HCT116 (cell line): ENCODE results near the gene SPCS2. TPM values are rescaled to one million over a fixed set of nuclear protein-coding genes. Genes with fewer than 3 reads are reported as not detected.

Experiments
- ATAC-seq: fragments of 200-7000 bp; cut with Tn5 transposase; 2 replicates; pipeline ENCODE4 v1.9.1; 2020; ENCODE audit warnings: mild to moderate bottlenecking, moderate library complexity
- BruUV-seq: library from RNA; stranded (reverse); fragments of 400-500 nt; replicated peaks from 2 replicates; lab custom pipeline; 2021; lab: Mats Ljungman, UMichigan
- CTCF ChIA-PET: fragments of 300-600 bp; sonication (Branson Sonifier 250); formaldehyde crosslinking; loops from one replicate; lab custom pipeline; 2021; ENCODE audit warnings: antibody characterized with exemption; lab: Charles Lee
- POLR2A ChIA-PET: fragments of 300-600, 350-600 bp; sonication (Branson Sonifier 250); formaldehyde crosslinking; loops from one replicate; lab custom pipeline; 2021; ENCODE audit warnings: antibody characterized with exemption; lab: Charles Lee
- RAD21 ChIA-PET, 2 experiments: fragments of 300-600 bp; sonication (Branson Sonifier 250); formaldehyde crosslinking; loops; one replicate each; lab custom pipeline; 2023; ENCODE audit warnings: low total read pairs in 2 of 2; ENCODE audit not compliant: uncharacterized antibody in 2 of 2, unreplicated experiment in 2 of 2, low non-redundant PET in 1 of 2; lab: Charles Lee
- DNase-seq: peaks from one replicate; pipeline ENCODE4 v3.0.0-alpha.2; 2010; ENCODE audit warnings: low read depth, low spot score
- H2AFZ ChIP-seq: fragments of 200-600 bp; shearing (Covaris generic), sonication (generic); 2 replicates; pipeline ENCODE4 v1.6.1; 2017; ENCODE audit warnings: low read depth, mixed run types, mixed read lengths, antibody characterized with exemption, low read length; ENCODE audit not compliant: poor library complexity, severe bottlenecking
- H3K27ac ChIP-seq: 2 replicates; pipeline ENCODE4 v1.5.1; 2012; ENCODE audit warnings: low read depth, low read length
- H3K27me3 ChIP-seq: fragments of 200-600 bp; sonication (generic); 2 replicates; pipeline ENCODE4 v1.6.1; 2016; ENCODE audit warnings: mixed run types, low read length, mixed read lengths; ENCODE audit not compliant: insufficient read depth
- H3K36me3 ChIP-seq, 2 experiments: fragments of 200-500 bp in 1 of 2; fragments of 200-600 bp in 1 of 2; sonication (Bioruptor generic) in 1 of 2; sonication (generic) in 1 of 2; 2 replicates each; pipeline versions ENCODE4 v1.5.1 to v1.6.1; 2014 to 2016; ENCODE audit warnings: low read length in 2 of 2, inconsistent platforms in 1 of 2, mixed read lengths in 1 of 2, mixed run types in 1 of 2; ENCODE audit not compliant: insufficient read depth in 2 of 2, control insufficient read depth in 1 of 2
- H3K4me1 ChIP-seq, 2 experiments: fragments of 200-600 bp in 1 of 2; sonication (generic) in 1 of 2; 2 replicates each; pipeline versions ENCODE4 v1.5.1 to v1.6.1; 2012 to 2017; ENCODE audit warnings: low read length in 2 of 2, inconsistent platforms in 1 of 2, mild to moderate bottlenecking in 1 of 2, mixed read lengths in 1 of 2, mixed run types in 1 of 2, moderate library complexity in 1 of 2; ENCODE audit not compliant: insufficient read depth in 2 of 2, control insufficient read depth in 1 of 2
- H3K4me2 ChIP-seq: fragments of 200-600 bp; sonication (generic); 2 replicates; pipeline ENCODE4 v1.6.1; 2017; ENCODE audit warnings: mixed run types, low read length, mixed read lengths
- H3K4me3 ChIP-seq, 2 experiments: fragments of 200-600 bp in 1 of 2; sonication (generic) in 1 of 2; replicated peaks in 1 of 2; 2 replicates each; pipeline ENCODE4 v1.5.1; 2011 to 2016; ENCODE audit warnings: low read length in 2 of 2, control low read depth in 1 of 2, low read depth in 1 of 2, mild to moderate bottlenecking in 1 of 2, mixed read lengths in 1 of 2, mixed run types in 1 of 2
- H3K79me2 ChIP-seq: fragments of 200-600 bp; sonication (generic); 2 replicates; pipeline ENCODE4 v1.6.1; 2017; ENCODE audit warnings: mild to moderate bottlenecking, mixed run types, low read length, moderate library complexity, mixed read lengths; ENCODE audit not compliant: insufficient read depth
- H3K9ac ChIP-seq: fragments of 200-600 bp; sonication (generic); 2 replicates; pipeline ENCODE4 v1.6.1; 2016; ENCODE audit warnings: low read length, mixed read lengths
- H3K9me2 ChIP-seq: fragments of 200-600 bp; sonication (generic), shearing (Covaris generic); 2 replicates; pipeline ENCODE4 v1.6.1; 2017; ENCODE audit warnings: mixed run types, mild to moderate bottlenecking, moderate library complexity; ENCODE audit not compliant: insufficient read depth
- H3K9me3 ChIP-seq, 2 experiments: fragments of 200-500 bp in 1 of 2; fragments of 200-600 bp in 1 of 2; sonication (Bioruptor generic) in 1 of 2; sonication (generic) in 1 of 2; 2 replicates each; pipeline ENCODE4 v1.6.1; 2014 to 2017; ENCODE audit warnings: low read length in 2 of 2, mixed read lengths in 2 of 2, inconsistent platforms in 1 of 2, low read depth in 1 of 2, mild to moderate bottlenecking in 1 of 2, mixed run types in 1 of 2, moderate library complexity in 1 of 2; ENCODE audit not compliant: control insufficient read depth in 1 of 2, insufficient read depth in 1 of 2
- H4K20me1 ChIP-seq: fragments of 200-600 bp; sonication (generic), shearing (Covaris generic); 2 replicates; pipeline ENCODE4 v1.6.1; 2017; ENCODE audit warnings: mixed run types, mild to moderate bottlenecking, moderate library complexity; ENCODE audit not compliant: insufficient read depth
- CBX3 ChIP-seq: IDR thresholded peaks from 2 replicates; pipeline ENCODE4 v1.6.1; 2012; ENCODE audit warnings: low read depth
- EGR1 ChIP-seq: IDR thresholded peaks from 2 replicates; pipeline ENCODE4 v1.6.1; 2012; ENCODE audit warnings: low read depth
- ELF1 ChIP-seq: IDR thresholded peaks from 2 replicates; pipeline ENCODE4 v1.6.1; 2012; ENCODE audit warnings: low read depth, borderline replicate concordance
- EZH2 ChIP-seq: fragments of 200-600 bp; sonication (generic); IDR thresholded peaks from 2 replicates; pipeline ENCODE4 v1.6.1; 2017; ENCODE audit warnings: antibody characterized with exemption, mixed run types
- FOSL1 ChIP-seq: IDR thresholded peaks from 2 replicates; pipeline ENCODE4 v1.6.1; 2012; ENCODE audit warnings: low read depth
- RAD21 ChIP-seq: IDR thresholded peaks from 2 replicates; pipeline ENCODE4 v1.6.1; 2012; ENCODE audit warnings: low read depth, mild to moderate bottlenecking
- ZFX ChIP-seq: fragments of 450-650 bp; IDR thresholded peaks from 2 replicates; pipeline ENCODE4 v1.6.1; 2017
- intact Hi-C: fragments of 100-400 bp; cut with micrococcal nuclease; formaldehyde crosslinking; loops from 2 replicates; pipeline ENCODE4 v1.10.0; 2022
- total RNA-seq: library from RNA; stranded (reverse); gene quantifications from one replicate; pipeline ENCODE4 v1.2.1, GENCODE V29; 2021; ENCODE audit not compliant: unreplicated experiment
- TF ChIP-seq, protein P1 (sequence below): IDR thresholded peaks from 2 replicates; pipeline ENCODE4 v1.6.1; 2012; ENCODE audit warnings: low read depth
- TF ChIP-seq, protein P2 (sequence below): IDR thresholded peaks from 2 replicates; pipeline ENCODE4 v1.6.1; 2012

Gene SPCS2
- total RNA-seq, 1 experiment from 2014 or later: 133 TPM

DNA sequence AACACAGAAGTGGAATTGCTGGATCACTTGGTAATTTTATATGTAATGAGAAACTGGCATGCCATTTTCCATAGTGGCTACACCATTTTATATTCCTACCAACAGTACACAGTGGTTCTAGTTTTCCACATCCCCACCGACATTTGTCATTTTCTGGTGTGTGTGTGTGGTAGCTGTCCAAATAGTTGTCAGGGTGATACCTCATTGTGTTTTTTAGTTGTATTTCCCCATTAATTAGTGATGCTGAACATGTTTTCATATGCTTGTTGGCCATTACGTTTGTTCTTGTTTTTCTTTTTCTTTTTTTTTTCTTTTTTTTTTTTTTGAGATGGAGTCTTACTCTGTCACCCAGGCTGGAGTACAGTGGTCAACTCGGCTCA, 51.9 kb downstream of the SPCS2 start:
- Histone ChIP-seq H3K9me2 (no peaks in the 10 kb centered on the region), H3K4me1 (no peaks in the 10 kb centered on the region), H3K36me3 (peaks cover 7% of the 10 kb centered on the region in 2 experiments; a peak in 2 of 4 replicates), H3K9ac (no peak overlapping the region), H3K27ac (no peak overlapping the region), H3K79me2 (no peaks in the 10 kb centered on the region), H3K9me3 (no peaks in the 10 kb centered on the region), H2AFZ (no peak overlapping the region), H3K4me2 (no peak overlapping the region), H3K27me3 (no peaks in the 10 kb centered on the region), H4K20me1 (no peaks in the 10 kb centered on the region), H3K4me3 (no peak overlapping the region)
- BruUV-seq: no TSS peak
- intact Hi-C loops: no loop called here
- DNase-seq (no peak), ATAC-seq (no peak)
- CTCF ChIA-PET: interaction anchor here (1.9 kb wide), 1 partner anchor 22 kb away, joined by 5 read pairs; no protein-coding TSS in a partner anchor
- POLR2A ChIA-PET: no interaction called here
- TF ChIP-seq RAD21 (no peak), EGR1 (no peak), ELF1 (no peak), FOSL1 (no peak), EZH2 (no peak), CBX3 (no peak), ZFX (no peak)
- TF ChIP-seq, protein P1, sequence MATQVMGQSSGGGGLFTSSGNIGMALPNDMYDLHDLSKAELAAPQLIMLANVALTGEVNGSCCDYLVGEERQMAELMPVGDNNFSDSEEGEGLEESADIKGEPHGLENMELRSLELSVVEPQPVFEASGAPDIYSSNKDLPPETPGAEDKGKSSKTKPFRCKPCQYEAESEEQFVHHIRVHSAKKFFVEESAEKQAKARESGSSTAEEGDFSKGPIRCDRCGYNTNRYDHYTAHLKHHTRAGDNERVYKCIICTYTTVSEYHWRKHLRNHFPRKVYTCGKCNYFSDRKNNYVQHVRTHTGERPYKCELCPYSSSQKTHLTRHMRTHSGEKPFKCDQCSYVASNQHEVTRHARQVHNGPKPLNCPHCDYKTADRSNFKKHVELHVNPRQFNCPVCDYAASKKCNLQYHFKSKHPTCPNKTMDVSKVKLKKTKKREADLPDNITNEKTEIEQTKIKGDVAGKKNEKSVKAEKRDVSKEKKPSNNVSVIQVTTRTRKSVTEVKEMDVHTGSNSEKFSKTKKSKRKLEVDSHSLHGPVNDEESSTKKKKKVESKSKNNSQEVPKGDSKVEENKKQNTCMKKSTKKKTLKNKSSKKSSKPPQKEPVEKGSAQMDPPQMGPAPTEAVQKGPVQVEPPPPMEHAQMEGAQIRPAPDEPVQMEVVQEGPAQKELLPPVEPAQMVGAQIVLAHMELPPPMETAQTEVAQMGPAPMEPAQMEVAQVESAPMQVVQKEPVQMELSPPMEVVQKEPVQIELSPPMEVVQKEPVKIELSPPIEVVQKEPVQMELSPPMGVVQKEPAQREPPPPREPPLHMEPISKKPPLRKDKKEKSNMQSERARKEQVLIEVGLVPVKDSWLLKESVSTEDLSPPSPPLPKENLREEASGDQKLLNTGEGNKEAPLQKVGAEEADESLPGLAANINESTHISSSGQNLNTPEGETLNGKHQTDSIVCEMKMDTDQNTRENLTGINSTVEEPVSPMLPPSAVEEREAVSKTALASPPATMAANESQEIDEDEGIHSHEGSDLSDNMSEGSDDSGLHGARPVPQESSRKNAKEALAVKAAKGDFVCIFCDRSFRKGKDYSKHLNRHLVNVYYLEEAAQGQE: no peak
- TF ChIP-seq, protein P2, sequence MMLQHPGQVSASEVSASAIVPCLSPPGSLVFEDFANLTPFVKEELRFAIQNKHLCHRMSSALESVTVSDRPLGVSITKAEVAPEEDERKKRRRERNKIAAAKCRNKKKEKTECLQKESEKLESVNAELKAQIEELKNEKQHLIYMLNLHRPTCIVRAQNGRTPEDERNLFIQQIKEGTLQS: no peak
- RAD21 ChIA-PET: no interaction called here
